SJSA1 (cell line): ENCODE measurements around the gene HOMER2. TPM values are rescaled to one million over a fixed set of nuclear protein-coding genes. Genes with fewer than 3 reads are reported as not detected.

Experiments used
- DNase-seq, 2 experiments: peaks; one replicate each; pipeline ENCODE4 v3.0.0-alpha.2; 2015 to 2020; ENCODE audit warnings: low spot score in 2 of 2, low read depth in 1 of 2
- H3K27ac ChIP-seq: fragments of 250-450 bp; sonication (Bioruptor Pico); 2 replicates; pipeline ENCODE4 v1.5.1; 2020; ENCODE audit warnings: mild to moderate bottlenecking, moderate library complexity
- H3K27me3 ChIP-seq: fragments of 250-450 bp; sonication (Bioruptor Pico); replicated peaks from 2 replicates; pipeline ENCODE4 v1.5.1; 2020; ENCODE audit warnings: mild to moderate bottlenecking, moderate library complexity
- H3K36me3 ChIP-seq: fragments of 250-450 bp; sonication (Bioruptor Pico); 2 replicates; pipeline ENCODE4 v1.5.1; 2020; ENCODE audit warnings: mild to moderate bottlenecking
- H3K4me1 ChIP-seq: fragments of 250-450 bp; sonication (Bioruptor Pico); replicated peaks from 2 replicates; pipeline ENCODE4 v1.6.1; 2021; ENCODE audit warnings: mild to moderate bottlenecking
- H3K4me3 ChIP-seq: fragments of 250-450 bp; sonication (Bioruptor Pico); 2 replicates; pipeline ENCODE4 v1.5.1; 2020; ENCODE audit warnings: mild to moderate bottlenecking
- H3K9me3 ChIP-seq: fragments of 250-450 bp; sonication (Bioruptor Pico); replicated peaks from 2 replicates; pipeline ENCODE4 v1.5.1; 2020; ENCODE audit warnings: mild to moderate bottlenecking
- total RNA-seq: library from RNA; depleted of rRNA; stranded (reverse); fragments of >200 nt; shearing (Covaris generic); gene quantifications from 2 replicates; pipeline ENCODE4 v1.2.3, GENCODE V29; 2014

The HOMER2 gene
- total RNA-seq, 1 experiment from 2014 or later: 1.2 TPM

- no peaks in the 10 kb centered on the region for H3K36me3 ChIP-seq
- H3K4me1 ChIP-seq: no peaks in the 10 kb centered on the region
- H3K9me3 ChIP-seq: no peaks in the 10 kb centered on the region
- no peak overlapping the region for H3K4me3 ChIP-seq
- no peak overlapping the region for H3K27ac ChIP-seq
- H3K27me3 ChIP-seq: no peaks in the 10 kb centered on the region
- no peak for DNase-seq
Observed at GRCh38 chr15:82934100-82934880, 18.2 kb downstream of the HOMER2 start.

- Histone ChIP-seq H3K4me1 (no peaks in the 10 kb centered on the region), H3K27me3 (no peaks in the 10 kb centered on the region), H3K9me3 (no peaks in the 10 kb centered on the region), H3K4me3 (no peak overlapping the region), H3K27ac (no peak overlapping the region), H3K36me3 (no peaks in the 10 kb centered on the region)
- DNase-seq: no peak
Observed at GRCh38 chr15:82933576-82933975, 18.9 kb downstream of the HOMER2 start.

GRCh38 chr15:82931221-82931620, 21.3 kb downstream of the HOMER2 start:
- Histone ChIP-seq H3K36me3 (no peaks in the 10 kb centered on the region), H3K27me3 (no peaks in the 10 kb centered on the region), H3K27ac (no peak overlapping the region), H3K4me3 (no peak overlapping the region), H3K4me1 (no peaks in the 10 kb centered on the region), H3K9me3 (no peaks in the 10 kb centered on the region)
- no peak for DNase-seq

- no peak overlapping the region for H3K4me3 ChIP-seq
- DNase-seq: no peak
- H3K9me3 ChIP-seq: no peaks in the 10 kb centered on the region
- no peaks in the 10 kb centered on the region for H3K27me3 ChIP-seq
- no peak overlapping the region for H3K27ac ChIP-seq
- H3K4me1 ChIP-seq: no peaks in the 10 kb centered on the region
- H3K36me3 ChIP-seq: no peaks in the 10 kb centered on the region
Observed at GRCh38 chr15:82930461-82930860, 22.1 kb downstream of the HOMER2 start.

- DNase-seq: no peak
- no peaks in the 10 kb centered on the region for H3K9me3 ChIP-seq
- no peak overlapping the region for H3K27ac ChIP-seq
- H3K4me3 ChIP-seq: no peak overlapping the region
- H3K4me1 ChIP-seq: no peaks in the 10 kb centered on the region
- no peaks in the 10 kb centered on the region for H3K27me3 ChIP-seq
- H3K36me3 ChIP-seq: no peaks in the 10 kb centered on the region
Observed at GRCh38 chr15:82928711-82929110, 23.8 kb downstream of the HOMER2 start.

GRCh38 chr15:82923744-82924143, 28.8 kb downstream of the HOMER2 start:
- H3K27me3 ChIP-seq: no peaks in the 10 kb centered on the region
- no peaks in the 10 kb centered on the region for H3K4me1 ChIP-seq
- no peak overlapping the region for H3K4me3 ChIP-seq

GRCh38 chr15:82922737-82923136, 29.8 kb downstream of the HOMER2 start:
- H3K36me3 ChIP-seq: no peaks in the 10 kb centered on the region
- H3K4me3 ChIP-seq: no peak overlapping the region
- DNase-seq: no peak
- H3K27ac ChIP-seq: no peak overlapping the region
- H3K27me3 ChIP-seq: no peaks in the 10 kb centered on the region
- H3K4me1 ChIP-seq: no peaks in the 10 kb centered on the region
- no peaks in the 10 kb centered on the region for H3K9me3 ChIP-seq

More at GRCh38 chr15:82923744-82924143, 28.8 kb downstream of the HOMER2 start:
- Histone ChIP-seq H3K36me3 (no peaks in the 10 kb centered on the region), H3K27ac (no peak overlapping the region), H3K9me3 (no peaks in the 10 kb centered on the region)
- no peak for DNase-seq

GRCh38 chr15:82921939-82922338, 30.6 kb downstream of the HOMER2 start:
- no peaks in the 10 kb centered on the region for H3K36me3 ChIP-seq
- H3K4me1 ChIP-seq: no peaks in the 10 kb centered on the region
- H3K27ac ChIP-seq: no peak overlapping the region
- no peaks in the 10 kb centered on the region for H3K9me3 ChIP-seq
- no peaks in the 10 kb centered on the region for H3K27me3 ChIP-seq
- DNase-seq: no peak
- no peak overlapping the region for H3K4me3 ChIP-seq

- no peak overlapping the region for H3K27ac ChIP-seq
- H3K36me3 ChIP-seq: no peaks in the 10 kb centered on the region
- DNase-seq: no peak
- no peaks in the 10 kb centered on the region for H3K9me3 ChIP-seq
- no peaks in the 10 kb centered on the region for H3K4me1 ChIP-seq
- H3K4me3 ChIP-seq: no peak overlapping the region
- H3K27me3 ChIP-seq: no peaks in the 10 kb centered on the region
Observed at GRCh38 chr15:82921242-82921641, 31.3 kb downstream of the HOMER2 start.

- H3K27ac ChIP-seq: no peak overlapping the region
Observed at GRCh38 chr15:82919231-82919886, 33.2 kb downstream of the HOMER2 start.

GRCh38 chr15:82918607-82919230, 33.8 kb downstream of the HOMER2 start:
- Histone ChIP-seq H3K36me3 (no peaks in the 10 kb centered on the region), H3K4me3 (no peak overlapping the region), H3K4me1 (no peaks in the 10 kb centered on the region), H3K27ac (no peak overlapping the region), H3K27me3 (no peaks in the 10 kb centered on the region), H3K9me3 (no peaks in the 10 kb centered on the region)
- DNase-seq: no peak

More at GRCh38 chr15:82919231-82919886, 33.2 kb downstream of the HOMER2 start:
- no peaks in the 10 kb centered on the region for H3K36me3 ChIP-seq
- no peaks in the 10 kb centered on the region for H3K4me1 ChIP-seq
- no peak for DNase-seq
- no peaks in the 10 kb centered on the region for H3K27me3 ChIP-seq
- H3K9me3 ChIP-seq: no peaks in the 10 kb centered on the region
- no peak overlapping the region for H3K4me3 ChIP-seq

- Histone ChIP-seq H3K4me1 (no peaks in the 10 kb centered on the region), H3K27ac (no peak overlapping the region), H3K36me3 (no peaks in the 10 kb centered on the region), H3K4me3 (no peak overlapping the region), H3K27me3 (no peaks in the 10 kb centered on the region), H3K9me3 (no peaks in the 10 kb centered on the region)
- no peak for DNase-seq
Observed at GRCh38 chr15:82918162-82918561, 34.4 kb downstream of the HOMER2 start.

- Histone ChIP-seq H3K36me3 (no peaks in the 10 kb centered on the region), H3K4me1 (no peaks in the 10 kb centered on the region), H3K9me3 (no peaks in the 10 kb centered on the region), H3K4me3 (no peak overlapping the region), H3K27me3 (no peaks in the 10 kb centered on the region; the same call in 1 of the 2 replicates), H3K27ac (no peak overlapping the region)
- DNase-seq: no peak
Observed at GRCh38 chr15:82917249-82917648, 35.3 kb downstream of the HOMER2 start.
